ENCODE results near the gene BLZF1.

- TF ChIP-seq CTCF (IDR thresholded peaks at IDR 0.05) (no peak), ZFX (IDR thresholded peaks at IDR 0.05; ENCODE audit: borderline replicate concordance) (no peak)
Observed at GRCh38 chr1:169361281-169361680, 6.7 kb upstream of the BLZF1 start.

All from 22Rv1 (cell line).